HepG2 (cell line): Measurements from ENCODE around the gene DEDD2. TPM values are rescaled to one million over a fixed set of nuclear protein-coding genes. Genes with fewer than 3 reads are reported as not detected.

Source experiments
- ARNTL ChIP-seq: sonication (generic); formaldehyde crosslinking; IDR thresholded peaks from 2 replicates; pipeline ENCODE4 v1.4.0; 2020; ENCODE audit warnings: mild to moderate bottlenecking, missing genetic modification reagents
- CCDC6 ChIP-seq: sonication (generic); formaldehyde crosslinking; IDR thresholded peaks from 2 replicates; pipeline ENCODE4 v1.8.1; 2022; ENCODE audit warnings: mild to moderate bottlenecking, missing genetic modification reagents, moderate library complexity
- FOXA3 ChIP-seq: IDR thresholded peaks from 2 replicates; pipeline ENCODE4 v1.6.1; 2016; ENCODE audit warnings: missing genetic modification reagents, missing compliant biosample characterization
- IRF9 ChIP-seq: sonication (generic); formaldehyde crosslinking; IDR thresholded peaks from 2 replicates; pipeline ENCODE4 v1.8.0; 2022; ENCODE audit warnings: missing genetic modification reagents, mild to moderate bottlenecking, borderline replicate concordance
- NCOA5 ChIP-seq: sonication (generic); formaldehyde crosslinking; IDR thresholded peaks from 2 replicates; pipeline ENCODE4 v1.4.0; 2020; ENCODE audit warnings: missing genetic modification reagents
- NFE2 ChIP-seq: sonication (generic); formaldehyde crosslinking; IDR thresholded peaks from 2 replicates; pipeline ENCODE4 v1.4.0; 2020; ENCODE audit warnings: missing genetic modification reagents
- NRL ChIP-seq: sonication (generic); formaldehyde crosslinking; IDR thresholded peaks from 2 replicates; pipeline ENCODE4 v1.5.0; 2020; ENCODE audit warnings: missing genetic modification reagents, mild to moderate bottlenecking, moderate library complexity, borderline replicate concordance
- ZFP37 ChIP-seq: sonication (generic); formaldehyde crosslinking; IDR thresholded peaks from 2 replicates; pipeline ENCODE4 v1.4.0; 2020; ENCODE audit warnings: missing genetic modification reagents, borderline replicate concordance
- ZFP91 ChIP-seq: sonication (generic); formaldehyde crosslinking; IDR thresholded peaks from 2 replicates; pipeline ENCODE4 v1.9.0; 2022; ENCODE audit warnings: missing genetic modification reagents, mild to moderate bottlenecking, borderline replicate concordance
- ZNF567 ChIP-seq: sonication (generic); formaldehyde crosslinking; IDR thresholded peaks from 2 replicates; pipeline ENCODE4 v1.8.1; 2023; ENCODE audit warnings: mild to moderate bottlenecking, missing genetic modification reagents, borderline replicate concordance
- polyA plus RNA-seq, 8 experiments: library from polyadenylated mRNA; depleted of rRNA in 3 of 8; stranded (reverse) in 7 of 8; unstranded in 1 of 8; fragments of >200 nt; fragmentation: Illumina TruSeq in 4 of 8; extraction: Trizol in 4 of 8; gene quantifications; 2 replicates each; pipeline versions ENCODE4 v1.2.1 to v1.2.3, GENCODE V29; 2011 to 2016; ENCODE audit warnings: low read depth in 4 of 8, missing spikeins in 1 of 8, mixed read lengths in 1 of 8; ENCODE audit not compliant: insufficient read depth in 1 of 8
- total RNA-seq, 5 experiments: library from RNA; depleted of rRNA; stranded (reverse); fragments of >200 nt; fragmentation: Illumina TruSeq; extraction: Trizol; gene quantifications; 2 replicates each; pipeline ENCODE4 v1.2.3, GENCODE V29; 2016; ENCODE audit warnings: low read depth in 1 of 5
- TF ChIP-seq, protein P1 (sequence below): sonication (generic); formaldehyde crosslinking; IDR thresholded peaks from 2 replicates; pipeline ENCODE4 v1.8.0; 2022; ENCODE audit warnings: mild to moderate bottlenecking, missing genetic modification reagents, borderline replicate concordance
- TF ChIP-seq, protein P2 (sequence below): sonication (generic); formaldehyde crosslinking; IDR thresholded peaks from 2 replicates; pipeline ENCODE4 v1.8.1; 2023; ENCODE audit warnings: mild to moderate bottlenecking, missing genetic modification reagents
- TF ChIP-seq, protein P3 (sequence below): sonication (generic); formaldehyde crosslinking; IDR thresholded peaks from 2 replicates; pipeline ENCODE4 v1.4.0; 2020; ENCODE audit warnings: missing genetic modification reagents
- TF ChIP-seq, protein P4 (sequence below): IDR thresholded peaks from 2 replicates; pipeline ENCODE4 v1.6.1; 2016; ENCODE audit warnings: missing compliant biosample characterization, missing genetic modification reagents, borderline replicate concordance
- TF ChIP-seq, protein P5 (sequence below): sonication (generic); formaldehyde crosslinking; IDR thresholded peaks from 2 replicates; pipeline ENCODE4 v1.5.0; 2020; ENCODE audit warnings: missing genetic modification reagents

Gene DEDD2
- total and polyA plus RNA-seq, 2 of the 13 experiments (the other 11 are each of a cell fraction or from before 2014, with no cell fraction given), result 19.2 to 24.7 TPM

DNA sequence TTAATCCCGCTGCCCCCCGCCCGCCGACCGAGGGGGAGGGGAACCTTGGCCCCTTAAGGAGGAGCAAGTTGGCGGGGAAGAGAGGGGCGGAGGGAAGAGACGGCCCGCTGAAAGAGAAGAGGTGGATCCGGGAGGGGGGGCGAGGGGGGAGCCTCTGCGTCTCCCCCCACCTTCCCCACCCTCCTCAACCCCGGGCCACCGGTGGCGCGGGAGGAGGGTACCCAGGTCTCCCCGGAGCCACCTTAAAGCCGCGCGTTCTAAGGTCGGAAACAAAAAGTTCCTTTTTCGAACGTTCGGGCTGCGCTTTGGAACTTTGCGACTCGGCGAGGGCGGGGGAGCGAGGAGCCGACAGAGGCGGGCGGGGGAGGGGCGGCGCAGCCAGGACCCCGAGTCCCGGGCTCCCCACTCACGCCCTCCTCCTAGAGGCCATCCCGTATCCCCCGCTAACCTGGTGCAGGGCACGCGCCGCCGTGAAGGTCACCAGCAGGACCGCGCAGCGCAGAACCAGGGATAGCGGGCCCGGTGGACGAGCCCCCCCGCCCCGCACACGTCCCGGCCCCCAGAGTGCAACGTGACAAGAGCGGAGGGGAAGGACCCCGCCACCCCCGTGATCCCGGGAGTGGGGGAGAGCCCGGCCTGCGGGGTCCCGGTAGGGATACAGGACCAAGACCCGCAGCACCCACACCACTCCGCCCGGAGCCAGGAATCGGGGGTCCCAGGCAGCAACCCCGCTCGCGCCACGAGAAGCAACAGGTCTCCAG lies 36.8 kb upstream of the DEDD2 start (continued):
- TF ChIP-seq, protein P1, sequence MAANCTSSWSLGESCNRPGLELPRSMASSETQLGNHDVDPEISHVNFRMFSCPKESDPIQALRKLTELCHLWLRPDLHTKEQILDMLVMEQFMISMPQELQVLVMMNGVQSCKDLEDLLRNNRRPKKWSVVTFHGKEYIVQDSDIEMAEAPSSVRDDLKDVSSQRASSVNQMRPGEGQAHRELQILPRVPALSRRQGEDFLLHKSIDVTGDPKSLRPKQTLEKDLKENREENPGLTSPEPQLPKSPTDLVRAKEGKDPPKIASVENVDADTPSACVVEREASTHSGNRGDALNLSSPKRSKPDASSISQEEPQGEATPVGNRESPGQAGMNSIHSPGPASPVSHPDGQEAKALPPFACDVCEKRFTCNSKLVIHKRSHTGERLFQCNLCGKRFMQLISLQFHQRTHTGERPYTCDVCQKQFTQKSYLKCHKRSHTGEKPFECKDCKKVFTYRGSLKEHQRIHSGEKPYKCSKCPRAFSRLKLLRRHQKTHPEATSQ (CRISPR knock-in tag), result no peak
- TF ChIP-seq ARNTL (peak; percentile 46), ZFP37 (CRISPR knock-in tag) (no peak), NRL (no peak; the same call in 1 of the 2 replicates), ZFP91 (CRISPR knock-in tag) (peak; percentile 54), NFE2 (no peak), FOXA3 (CRISPR knock-in tag) (no peak; the same call in 1 of the 2 replicates), CCDC6 (no peak), IRF9 (CRISPR knock-in tag) (no peak), NCOA5 (CRISPR knock-in tag) (no peak), ZNF567 (CRISPR knock-in tag) (no peak)
- TF ChIP-seq, protein P2, sequence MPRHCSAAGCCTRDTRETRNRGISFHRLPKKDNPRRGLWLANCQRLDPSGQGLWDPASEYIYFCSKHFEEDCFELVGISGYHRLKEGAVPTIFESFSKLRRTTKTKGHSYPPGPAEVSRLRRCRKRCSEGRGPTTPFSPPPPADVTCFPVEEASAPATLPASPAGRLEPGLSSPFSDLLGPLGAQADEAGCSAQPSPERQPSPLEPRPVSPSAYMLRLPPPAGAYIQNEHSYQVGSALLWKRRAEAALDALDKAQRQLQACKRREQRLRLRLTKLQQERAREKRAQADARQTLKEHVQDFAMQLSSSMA (CRISPR knock-in tag), result no peak
- TF ChIP-seq, protein P3, sequence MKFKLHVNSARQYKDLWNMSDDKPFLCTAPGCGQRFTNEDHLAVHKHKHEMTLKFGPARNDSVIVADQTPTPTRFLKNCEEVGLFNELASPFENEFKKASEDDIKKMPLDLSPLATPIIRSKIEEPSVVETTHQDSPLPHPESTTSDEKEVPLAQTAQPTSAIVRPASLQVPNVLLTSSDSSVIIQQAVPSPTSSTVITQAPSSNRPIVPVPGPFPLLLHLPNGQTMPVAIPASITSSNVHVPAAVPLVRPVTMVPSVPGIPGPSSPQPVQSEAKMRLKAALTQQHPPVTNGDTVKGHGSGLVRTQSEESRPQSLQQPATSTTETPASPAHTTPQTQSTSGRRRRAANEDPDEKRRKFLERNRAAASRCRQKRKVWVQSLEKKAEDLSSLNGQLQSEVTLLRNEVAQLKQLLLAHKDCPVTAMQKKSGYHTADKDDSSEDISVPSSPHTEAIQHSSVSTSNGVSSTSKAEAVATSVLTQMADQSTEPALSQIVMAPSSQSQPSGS (CRISPR knock-in tag), result peak; percentile 28; the same call in 1 of the 2 replicates
- TF ChIP-seq, protein P4, sequence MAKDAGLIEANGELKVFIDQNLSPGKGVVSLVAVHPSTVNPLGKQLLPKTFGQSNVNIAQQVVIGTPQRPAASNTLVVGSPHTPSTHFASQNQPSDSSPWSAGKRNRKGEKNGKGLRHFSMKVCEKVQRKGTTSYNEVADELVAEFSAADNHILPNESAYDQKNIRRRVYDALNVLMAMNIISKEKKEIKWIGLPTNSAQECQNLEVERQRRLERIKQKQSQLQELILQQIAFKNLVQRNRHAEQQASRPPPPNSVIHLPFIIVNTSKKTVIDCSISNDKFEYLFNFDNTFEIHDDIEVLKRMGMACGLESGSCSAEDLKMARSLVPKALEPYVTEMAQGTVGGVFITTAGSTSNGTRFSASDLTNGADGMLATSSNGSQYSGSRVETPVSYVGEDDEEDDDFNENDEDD, result peak; percentile 21; the same call in 1 of the 2 replicates
- TF ChIP-seq, protein P5, sequence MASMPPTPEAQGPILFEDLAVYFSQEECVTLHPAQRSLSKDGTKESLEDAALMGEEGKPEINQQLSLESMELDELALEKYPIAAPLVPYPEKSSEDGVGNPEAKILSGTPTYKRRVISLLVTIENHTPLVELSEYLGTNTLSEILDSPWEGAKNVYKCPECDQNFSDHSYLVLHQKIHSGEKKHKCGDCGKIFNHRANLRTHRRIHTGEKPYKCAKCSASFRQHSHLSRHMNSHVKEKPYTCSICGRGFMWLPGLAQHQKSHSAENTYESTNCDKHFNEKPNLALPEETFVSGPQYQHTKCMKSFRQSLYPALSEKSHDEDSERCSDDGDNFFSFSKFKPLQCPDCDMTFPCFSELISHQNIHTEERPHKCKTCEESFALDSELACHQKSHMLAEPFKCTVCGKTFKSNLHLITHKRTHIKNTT, result no peak
